ENCODE results near the gene PROB1.
"Not testable (repeated sequence)": the region's sequence is repeated elsewhere in the genome, so short reads cannot be mapped to it uniquely, and the experiment has no call there.

PROB1 gene

DNA sequence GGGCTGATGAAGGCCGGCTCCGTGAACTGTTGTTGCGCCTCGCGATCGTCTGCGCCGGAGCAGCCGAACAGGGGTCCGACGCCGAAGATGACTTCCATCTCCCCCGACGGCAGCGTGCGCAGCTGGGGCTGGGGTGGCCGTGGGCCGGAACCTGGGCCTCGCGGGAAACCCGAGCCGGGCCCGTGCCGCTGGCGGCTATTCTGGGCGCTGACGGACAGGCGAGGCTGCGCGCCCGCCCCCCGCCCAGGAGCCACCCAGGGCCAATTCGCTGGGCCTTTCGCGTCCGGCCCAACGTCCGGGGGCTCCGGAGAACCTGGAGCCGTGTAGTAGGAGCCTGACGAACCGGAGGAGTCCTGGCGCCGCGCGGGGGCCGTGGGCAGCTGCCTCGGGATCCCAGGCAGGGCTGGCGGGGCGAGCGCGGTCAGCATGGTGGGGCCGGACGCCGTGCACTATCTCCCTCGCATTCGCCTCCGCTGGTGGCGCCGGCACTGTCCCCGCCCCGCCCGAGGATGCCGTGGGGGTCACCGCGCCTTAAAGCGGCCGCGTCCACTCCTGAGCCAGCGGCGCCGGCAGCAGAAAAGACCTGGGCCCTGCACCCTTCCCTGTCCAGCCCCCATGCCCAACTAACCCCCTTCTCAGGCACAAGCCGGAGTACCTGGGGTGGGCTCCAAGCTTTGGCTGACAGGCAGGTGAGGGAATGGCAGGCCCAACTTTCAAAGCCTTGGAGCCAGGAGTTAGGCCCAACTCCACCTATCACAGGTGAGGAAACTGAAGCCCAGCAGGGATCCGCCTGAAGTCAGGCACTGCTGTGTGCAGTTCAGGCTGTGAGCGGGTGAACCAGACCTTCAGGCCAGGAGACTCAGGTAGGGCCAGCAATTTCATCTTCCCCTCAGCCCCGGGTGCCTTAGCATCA is at the start of gene PROB1:
Gene PROB1 (minus strand): TSS at position 451 of the 913 bp plus-strand sequence. CDS start 23 bp downstream, at position 428.
- no peak for DNase-seq (ENCODE audit: low read depth)
- peak within 1 kb of the TSS; percentile 88 for H3K4me3 ChIP-seq (ENCODE audit: low read depth, low read length)
- no peak for TF ChIP-seq CTCF (IDR thresholded peaks at IDR 0.05; ENCODE audit: insufficient read depth, low read depth, low read length, missing control alignments)

- no peak for TF ChIP-seq CTCF (IDR thresholded peaks at IDR 0.05; ENCODE audit: insufficient read depth, low read depth, low read length, missing control alignments)
- DNase-seq (ENCODE audit: low read depth) = no peak
- no peak overlapping the region for H3K4me3 ChIP-seq (ENCODE audit: low read depth, low read length)
Observed at GRCh38 chr5:139443831-139444453, 49.0 kb upstream of the PROB1 start.

DNA sequence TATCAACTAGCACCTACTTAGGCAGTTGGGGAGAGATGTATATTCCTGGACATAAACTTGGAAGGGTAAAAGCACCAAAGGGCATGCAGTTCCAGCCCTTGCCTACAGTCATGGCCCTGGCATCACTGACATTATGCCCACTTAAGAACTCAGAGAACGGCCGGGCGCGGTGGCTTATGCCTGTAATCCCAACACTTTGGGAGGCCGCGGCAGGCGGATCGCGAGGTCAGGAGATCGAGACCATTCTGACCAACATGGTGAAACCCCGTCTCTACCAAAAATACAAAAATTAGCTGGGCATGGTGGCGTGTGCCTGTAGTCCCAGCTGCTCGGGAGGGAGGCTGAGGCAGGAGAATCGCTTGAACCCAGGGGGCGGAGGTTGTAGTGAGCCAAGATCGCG is 45.5 kb upstream of the PROB1 start:
- H3K4me3 ChIP-seq (ENCODE audit: low read depth, low read length); DNase-seq (ENCODE audit: low read depth): not testable (repeated sequence)

DNA sequence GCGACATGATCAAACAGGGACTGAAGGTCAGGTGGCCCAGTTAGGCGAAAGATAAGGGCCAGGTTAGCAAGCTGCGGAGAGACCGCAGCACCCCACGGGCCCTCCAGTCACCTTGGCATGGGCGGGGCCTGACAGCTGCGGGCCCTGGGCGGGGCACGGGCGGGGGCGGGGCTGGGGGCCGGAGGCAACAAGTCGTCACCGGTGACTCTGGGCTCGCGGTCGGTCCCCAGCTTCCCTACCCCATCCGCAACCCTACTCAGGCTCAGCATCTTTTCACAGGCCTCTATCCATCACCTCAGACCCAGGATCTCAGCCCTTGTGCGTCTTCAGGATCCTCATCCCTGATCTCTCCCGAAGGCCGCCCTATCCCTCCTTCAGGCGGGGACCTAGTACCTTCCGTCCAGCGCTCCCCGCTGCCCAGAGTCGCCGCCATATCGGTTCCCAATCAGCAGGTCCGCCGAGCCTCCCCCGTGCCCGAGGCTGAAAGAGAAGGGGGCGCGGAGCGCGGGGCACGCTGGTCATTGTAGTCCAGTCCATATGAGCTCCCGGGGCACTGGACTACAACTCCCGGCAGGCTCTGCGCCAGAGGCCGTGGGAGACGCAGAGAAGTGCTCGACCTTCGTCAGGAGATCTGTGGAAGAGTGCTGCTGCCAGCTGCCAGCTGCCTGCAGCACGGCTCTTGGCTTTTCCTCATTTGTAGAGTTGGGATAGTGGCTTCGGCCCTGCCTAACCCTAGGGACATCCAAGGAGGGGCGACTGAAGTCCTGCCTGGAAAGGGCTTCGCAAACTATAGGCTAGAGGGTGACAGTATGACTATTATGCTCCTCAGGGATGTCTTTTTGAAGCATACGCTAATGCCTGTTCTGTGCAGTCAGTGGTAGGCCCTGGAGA is 44.4 kb upstream of the PROB1 start, which contains the start of gene DNAJC18:
Gene DNAJC18 (minus strand): TSS at position 513 of the 891 bp plus-strand sequence. CDS start 80 bp downstream, at position 433.
- peak within 1 kb of the TSS; percentile 66 for H3K4me3 ChIP-seq (ENCODE audit: low read depth, low read length)
- peak; percentile 92 for DNase-seq (ENCODE audit: low read depth)
- TF ChIP-seq CTCF (IDR thresholded peaks at IDR 0.05; ENCODE audit: insufficient read depth, low read depth, low read length, missing control alignments) = no peak

GRCh38 chr5:139438707-139439012 is 43.8 kb upstream of the PROB1 start:
- no peak for DNase-seq (ENCODE audit: low read depth)
- no peak for TF ChIP-seq CTCF (IDR thresholded peaks at IDR 0.05; ENCODE audit: insufficient read depth, low read depth, low read length, missing control alignments)
- peak overlapping the region; percentile 66 for H3K4me3 ChIP-seq (ENCODE audit: low read depth, low read length)

GRCh38 chr5:139435676-139436075 is 40.8 kb upstream of the PROB1 start:
- no peak for DNase-seq (ENCODE audit: low read depth)
- no peak overlapping the region for H3K4me3 ChIP-seq (ENCODE audit: low read depth, low read length)
- no peak for TF ChIP-seq CTCF (IDR thresholded peaks at IDR 0.05; ENCODE audit: insufficient read depth, low read depth, low read length, missing control alignments)

- TF ChIP-seq CTCF (IDR thresholded peaks at IDR 0.05; ENCODE audit: insufficient read depth, low read depth, low read length, missing control alignments) = no peak
- no peak overlapping the region for H3K4me3 ChIP-seq (ENCODE audit: low read depth, low read length)
- no peak for DNase-seq (ENCODE audit: low read depth)
Observed at GRCh38 chr5:139431706-139432105, 36.8 kb upstream of the PROB1 start.

Data from GM12865 (cell line).